Testis (tissue), 3 donors: ENCODE data around the gene SIGLEC10. TPM values are rescaled to one million over a fixed set of nuclear protein-coding genes. Genes with fewer than 3 reads are reported as not detected.
"Not testable (repeated sequence)": the region's sequence is repeated elsewhere in the genome, so short reads cannot be mapped to it uniquely, and the experiment has no call there.

ENCODE experiments used
- DNase-seq: peaks from one replicate; pipeline ENCODE4 v3.0.0-alpha.2; 2019
- H3K27ac ChIP-seq, 2 donors: fragments of 200-600 bp; sonication (generic); one replicate each; pipeline ENCODE4 v1.5.1; 2019
- H3K27me3 ChIP-seq: fragments of 200-600 bp; sonication (generic); one replicate; pipeline ENCODE4 v1.5.1; 2019
- H3K36me3 ChIP-seq: fragments of 200-600 bp; sonication (generic); one replicate; pipeline ENCODE4 v1.5.1; 2017; ENCODE audit warnings: low read depth; ENCODE audit errors: missing control alignments
- H3K4me1 ChIP-seq: fragments of 200-600 bp; sonication (generic); one replicate; pipeline ENCODE4 v1.5.1; 2019
- H3K4me3 ChIP-seq, 2 donors: fragments of 200-600 bp; sonication (generic); one replicate each; pipeline ENCODE4 v1.5.1; 2017 to 2019
- H3K9me3 ChIP-seq: fragments of 200-600 bp; sonication (generic); one replicate; pipeline ENCODE4 v1.5.1; 2017
- CTCF ChIP-seq, 3 experiments: fragments of 450-650 bp in 2 of 3; fragments of 200-600 bp in 1 of 3; sonication (generic) in 1 of 3; IDR thresholded peaks; one replicate each; pipeline ENCODE4 v1.5.1; 2016 to 2019; ENCODE audit warnings: antibody characterized with exemption in 3 of 3, mild to moderate bottlenecking in 2 of 3, moderate library complexity in 1 of 3
- POLR2A ChIP-seq: fragments of 450-650 bp; IDR thresholded peaks from one replicate; pipeline ENCODE4 v1.6.1; 2017; ENCODE audit warnings: antibody characterized with exemption, mild to moderate bottlenecking, moderate library complexity
- WGBS, 2 donors: methylation state at CpG; one replicate each; pipeline ENCODE4 v1.1.5; 2018; 5-methylcytosine and 5-hydroxymethylcytosine counted together
- intact Hi-C: fragments of 100-400 bp; cut with DNase I; formaldehyde crosslinking; loops from one replicate; pipeline ENCODE4 v1.15.1; 2023; ENCODE audit warnings: low total_unique reads
- polyA plus RNA-seq: library from polyadenylated mRNA; stranded (reverse); fragments of 350-450 nt; fragmentation: Illumina TruSeq; extraction: RNeasy Lipid Tissue Mini Kit (QIAGEN cat#74804); gene quantifications from one replicate; pipeline ENCODE4 v1.2.3, GENCODE V29; 2014; ENCODE audit warnings: low read depth, low replicate concordance; ENCODE audit not compliant: insufficient read depth
- total RNA-seq, 2 donors: library from RNA; depleted of rRNA; stranded (reverse); fragments of >200 nt; gene quantifications; one replicate each; pipeline ENCODE4 v1.2.3, GENCODE V29; 2016

Gene SIGLEC10
- total and polyA plus RNA-seq, 3 donors from 2014 or later = 0.87 to 2.3 (median 2.2) TPM

GRCh38 chr19:51398096-51398704 is 19.2 kb downstream of the SIGLEC10 start:
- no peaks in the 10 kb centered on the region for H3K27me3 ChIP-seq
- H3K27ac ChIP-seq = no peak overlapping the region
- no peak overlapping the region for H3K4me3 ChIP-seq
- 54 to 55% methylated on average over 7 of the region's 7 CpGs for WGBS, 2 donors
- peaks cover 5% of the 10 kb centered on the region for H3K4me1 ChIP-seq
- H3K9me3 ChIP-seq = no peaks in the 10 kb centered on the region
- no peaks in the 10 kb centered on the region for H3K36me3 ChIP-seq
- intact Hi-C loops = loop anchor here (5.0 kb wide), 1 partner anchor 651 kb away; no protein-coding TSS in a partner anchor
- no peak for DNase-seq
- TF ChIP-seq POLR2A = no peak
- TF ChIP-seq CTCF (IDR thresholded peaks at IDR 0.05) = peak in 2 of 3 experiments; percentile 19 to 51

GRCh38 chr19:51397453-51397852 is 20.0 kb downstream of the SIGLEC10 start:
- H3K4me3 ChIP-seq, DNase-seq, H3K9me3 ChIP-seq, H3K27ac ChIP-seq, H3K4me1 ChIP-seq, H3K27me3 ChIP-seq, H3K36me3 ChIP-seq: not testable (repeated sequence)
- intact Hi-C loops = loop anchor here (5.0 kb wide), 1 partner anchor 650 kb away; no protein-coding TSS in a partner anchor
- WGBS, 2 donors = 64 to 71% methylated on average over 9 of the region's 9 CpGs

- TF ChIP-seq POLR2A = no peak
- TF ChIP-seq CTCF (IDR thresholded peaks at IDR 0.05) = no peak
- WGBS, 2 donors = 87 to 95% methylated on average over 2 of the region's 2 CpGs
- H3K36me3 ChIP-seq = no peaks in the 10 kb centered on the region
- peaks cover 5% of the 10 kb centered on the region for H3K4me1 ChIP-seq
- no peak overlapping the region for H3K4me3 ChIP-seq
- H3K27me3 ChIP-seq = no peaks in the 10 kb centered on the region
- no peak overlapping the region for H3K27ac ChIP-seq
- intact Hi-C loops = loop anchor here (5.0 kb wide), 1 partner anchor 649 kb away; no protein-coding TSS in a partner anchor
- no peaks in the 10 kb centered on the region for H3K9me3 ChIP-seq
- no peak for DNase-seq
Observed at GRCh38 chr19:51396175-51396574, 21.3 kb downstream of the SIGLEC10 start.

- WGBS, 2 donors = 0 to 3% methylated on average over 40 to 44 of the region's 45 CpGs
- TF ChIP-seq POLR2A (no peak), CTCF (IDR thresholded peaks at IDR 0.05) (peak in 1 of 3 experiments; percentile 11)
- H3K4me3 ChIP-seq = peak overlapping the region; percentile 27 to 58
- no peaks in the 10 kb centered on the region for H3K9me3 ChIP-seq
- intact Hi-C loops = no loop called here
- peaks cover 5% of the 10 kb centered on the region for H3K4me1 ChIP-seq
- H3K27ac ChIP-seq = peak overlapping the region; percentile 46 to 72
- no peaks in the 10 kb centered on the region for H3K36me3 ChIP-seq
- DNase-seq = peak; percentile 98
- no peaks in the 10 kb centered on the region for H3K27me3 ChIP-seq
Observed at GRCh38 chr19:51394050-51394836, 23.2 kb downstream of the SIGLEC10 start.

GRCh38 chr19:51392701-51393100 is 24.7 kb downstream of the SIGLEC10 start:
- Histone ChIP-seq H3K9me3 (no peaks in the 10 kb centered on the region), H3K4me3 (no peak overlapping the region), H3K36me3 (no peaks in the 10 kb centered on the region), H3K27me3 (no peaks in the 10 kb centered on the region), H3K27ac (no peak overlapping the region), H3K4me1 (peaks cover 5% of the 10 kb centered on the region)
- intact Hi-C loops = no loop called here
- 53 to 92% methylated on average over 1 of the region's 1 CpG for WGBS, 2 donors
- no peak for DNase-seq
- TF ChIP-seq POLR2A (no peak), CTCF (IDR thresholded peaks at IDR 0.05) (no peak)
